GM19452 (cell line): ENCODE measurements around the gene PRSS53.
"Not testable (repeated sequence)": the region's sequence is repeated elsewhere in the genome, so short reads cannot be mapped to it uniquely, and the experiment has no call there.

Experiments used
- ATAC-seq: cut with Tn5 transposase; IDR thresholded peaks from one replicate; pipeline ENCODE4 v1.9.1; 2021; ENCODE audit not compliant: unreplicated experiment

PRSS53 gene

GRCh38 chr16:31118223-31119155 lies 29.7 kb upstream of the PRSS53 start:
- no peak for ATAC-seq

GRCh38 chr16:31117384-31118222 lies 28.9 kb upstream of the PRSS53 start, which contains the start of gene KAT8:
KAT8 (plus strand) TSS chr16:31117664; CDS start chr16:31117682, 18 bp downstream.
- ATAC-seq: peak; percentile 85

GRCh38 chr16:31114468-31114867 lies 25.7 kb upstream of the PRSS53 start:
- no peak for ATAC-seq

GRCh38 chr16:31113121-31114120 lies 24.7 kb upstream of the PRSS53 start:
- ATAC-seq: no peak

- ATAC-seq: no peak
Observed at GRCh38 chr16:31112711-31113110, 24.0 kb upstream of the PRSS53 start.

GRCh38 chr16:31111881-31112466 lies 23.2 kb upstream of the PRSS53 start:
- no peak for ATAC-seq

- no peak for ATAC-seq
Observed at GRCh38 chr16:31110106-31111034, 21.6 kb upstream of the PRSS53 start.

GRCh38 chr16:31109622-31110021 lies 20.9 kb upstream of the PRSS53 start:
- no peak for ATAC-seq

GRCh38 chr16:31108794-31109558 lies 20.2 kb upstream of the PRSS53 start:
- ATAC-seq: no peak

GRCh38 chr16:31108035-31108793 lies 19.5 kb upstream of the PRSS53 start, which contains the start of gene BCKDK:
BCKDK (plus strand) TSS chr16:31108386; CDS start chr16:31109224, 838 bp downstream.
- peak; percentile 83 for ATAC-seq

- ATAC-seq: peak; percentile 49
Observed at GRCh38 chr16:31107465-31107867, 18.7 kb upstream of the PRSS53 start.

- ATAC-seq: no peak
Observed at GRCh38 chr16:31106509-31107464, 18.0 kb upstream of the PRSS53 start.

- no peak for ATAC-seq
Observed at GRCh38 chr16:31105677-31106213, 17.0 kb upstream of the PRSS53 start.

- not testable (repeated sequence) for ATAC-seq
Observed at GRCh38 chr16:31100876-31101641, 12.3 kb upstream of the PRSS53 start.
